K562 (cell line): ENCODE data around the gene CYBRD1. TPM values are rescaled to one million over a fixed set of nuclear protein-coding genes. Genes with fewer than 3 reads are reported as not detected.
A peak's percentile ranks its signal among the peaks of the same experiment; 100 is the strongest.

Experiments
- C11orf30 ChIP-seq: fragments of 450-650 bp; IDR thresholded peaks from 2 replicates; pipeline ENCODE4 v1.6.1; 2016; ENCODE audit warnings: low read depth, mild to moderate bottlenecking
- CEBPG ChIP-seq, 3 experiments: fragments of 200-800 bp in 1 of 3; sonication (Bioruptor generic) in 1 of 3; sonication (generic) in 1 of 3; formaldehyde crosslinking in 1 of 3; IDR thresholded peaks in 2 of 3; conservative IDR thresholded peaks in 1 of 3; 2 replicates each; pipeline versions ENCODE4 v1.6.1 to v1.8.0; 2016 to 2022; ENCODE audit warnings: missing compliant biosample characterization in 2 of 3, missing genetic modification characterization in 2 of 3, mild to moderate bottlenecking in 1 of 3, missing genetic modification reagents in 1 of 3
- DPF2 ChIP-seq: fragments of 450-650 bp; IDR thresholded peaks from 2 replicates; pipeline ENCODE4 v1.6.1; 2016
- GATA2 ChIP-seq: sonication (generic); formaldehyde crosslinking; IDR thresholded peaks from 2 replicates; pipeline ENCODE4 v1.4.0; 2020; ENCODE audit warnings: mild to moderate bottlenecking, missing genetic modification reagents
- HDAC2 ChIP-seq: fragments of 450-650 bp; IDR thresholded peaks from 2 replicates; pipeline ENCODE4 v1.6.1; 2016; ENCODE audit warnings: mild to moderate bottlenecking
- HNRNPLL ChIP-seq: fragments of 200-400 bp; formaldehyde crosslinking; IDR thresholded peaks from 2 replicates; pipeline ENCODE4 v1.6.1; 2017; ENCODE audit warnings: low read length, low read depth, mild to moderate bottlenecking; ENCODE audit not compliant: poor library complexity, severe bottlenecking
- MBD2 ChIP-seq: sonication (generic); IDR thresholded peaks from 2 replicates; pipeline ENCODE4 v1.6.1; 2016; ENCODE audit warnings: low read depth, borderline replicate concordance
- MEIS2 ChIP-seq: fragments of 450-650 bp; IDR thresholded peaks from 2 replicates; pipeline ENCODE4 v1.6.1; 2014; ENCODE audit warnings: mild to moderate bottlenecking; ENCODE audit not compliant: partially characterized antibody
- NR3C1 ChIP-seq: sonication (generic); formaldehyde crosslinking; IDR thresholded peaks from 2 replicates; pipeline ENCODE4 v1.8.1; 2022; ENCODE audit warnings: missing genetic modification reagents
- PATZ1 ChIP-seq: fragments of 250-450 bp; sonication (Bioruptor Pico); IDR thresholded peaks from 2 replicates; pipeline ENCODE4 v1.5.0; 2020; ENCODE audit warnings: mild to moderate bottlenecking, borderline replicate concordance
- PKNOX1 ChIP-seq: fragments of 450-650 bp; IDR thresholded peaks from 2 replicates; pipeline ENCODE4 v1.6.1; 2016
- RCOR1 ChIP-seq, 2 experiments: IDR thresholded peaks; 2 replicates each; pipeline ENCODE4 v1.6.1; 2012; ENCODE audit warnings: low read depth in 2 of 2, low read length in 2 of 2, borderline replicate concordance in 1 of 2, improper control_type of control experiment in 1 of 2
- SIRT6 ChIP-seq: IDR thresholded peaks from one replicate; pipeline ENCODE4 v1.6.1; 2012; ENCODE audit warnings: low read depth, mild to moderate bottlenecking, control low read depth, inconsistent platforms, low read length, moderate library complexity
- SNIP1 ChIP-seq: fragments of 450-650 bp; IDR thresholded peaks from 2 replicates; pipeline ENCODE4 v1.7.1; 2017; ENCODE audit warnings: low read depth, mild to moderate bottlenecking
- SPI1 ChIP-seq: IDR thresholded peaks from 2 replicates; pipeline ENCODE4 v1.6.1; 2011; ENCODE audit warnings: low read depth, low read length, control low read depth, borderline replicate concordance
- STAT5A ChIP-seq: IDR thresholded peaks from 2 replicates; pipeline ENCODE4 v1.6.1; 2012; ENCODE audit warnings: low read length, inconsistent platforms, borderline replicate concordance
- TAF15 ChIP-seq: fragments of 200-400 bp; formaldehyde crosslinking; IDR thresholded peaks from 2 replicates; pipeline ENCODE4 v1.6.1; 2017; ENCODE audit warnings: mild to moderate bottlenecking, low read depth, low read length, moderate library complexity
- polyA plus RNA-seq, 8 experiments: library from polyadenylated mRNA; depleted of rRNA in 4 of 8; stranded (reverse) in 5 of 8; unstranded in 3 of 8; fragments of >200 nt; fragmentation: Nextera tagmentation in 2 of 8; fragmentation: Illumina TruSeq in 1 of 8; extraction: Ambion mirVana in 2 of 8; extraction: Trizol in 1 of 8; gene quantifications; 2 replicates each; pipeline versions ENCODE4 v1.2.1 to v1.2.3, GENCODE V29; 2011 to 2014; ENCODE audit warnings: inconsistent platforms in 1 of 8, missing spikeins in 1 of 8
- total RNA-seq, 7 experiments: library from RNA; depleted of rRNA in 6 of 7; stranded (reverse); fragments of >200 nt in 6 of 7; fragmentation: Illumina TruSeq in 2 of 7; extraction: Trizol in 2 of 7; gene quantifications; 2 replicates each; pipeline versions ENCODE4 v1.2.1 to v1.2.3, GENCODE V29; 2011 to 2021; ENCODE audit warnings: low replicate concordance in 1 of 7
- TF ChIP-seq, protein P1 (sequence below): fragments of 250-450 bp; sonication (Bioruptor Pico); IDR thresholded peaks from 2 replicates; pipeline ENCODE4 v1.5.0; 2022; ENCODE audit warnings: mild to moderate bottlenecking
- TF ChIP-seq, protein P2 (sequence below), 2 experiments: fragments of 450-650 bp; IDR thresholded peaks; 2 replicates each; pipeline ENCODE4 v1.6.1; 2018; ENCODE audit warnings: mild to moderate bottlenecking in 2 of 2, low read depth in 1 of 2; ENCODE audit not compliant: partially characterized antibody in 2 of 2

CYBRD1 gene
- total and polyA plus RNA-seq, 9 of the 15 experiments (the other 6 are each of a cell fraction or from before 2014, with no cell fraction given): 9.6 to 22.4 (median 15.6) TPM

DNA sequence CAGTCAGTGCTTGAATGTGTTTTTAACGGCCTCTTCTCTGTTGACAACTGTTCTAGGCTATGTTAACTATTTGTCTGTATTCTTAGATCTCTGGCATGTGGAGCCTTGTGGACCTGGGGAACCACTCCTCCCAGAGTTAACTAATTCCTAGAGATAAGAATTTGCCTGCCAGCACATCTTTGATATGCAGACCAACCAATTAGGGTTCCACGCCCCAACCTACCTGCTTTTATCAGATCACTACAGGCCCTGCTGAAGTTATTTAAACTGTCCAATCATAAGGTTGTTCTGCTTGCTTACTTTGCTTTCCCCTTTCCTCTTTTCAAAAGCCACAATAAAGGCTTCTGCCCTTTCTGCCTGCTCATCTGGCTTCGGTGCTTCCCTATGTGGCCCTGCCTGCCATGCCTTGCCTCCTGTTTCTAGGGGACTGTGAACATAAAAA lies 8.5 kb upstream of the CYBRD1 start (continued):
- TF ChIP-seq PATZ1 (CRISPR knock-in tag) (no peak), SNIP1 (no peak), HDAC2 (no peak), STAT5A (peak; percentile 37; the same call in 1 of the 2 replicates), MEIS2 (peak; percentile 29), HNRNPLL (no peak), TAF15 (no peak), PKNOX1 (peak; percentile 50; the same call in 1 of the 2 replicates), DPF2 (peak; percentile 71), SIRT6 (no peak), SPI1 (peak; percentile 85; the same call in 1 of the 2 replicates), CEBPG (CRISPR knock-in tag; IDR thresholded peaks at IDR 0.05) (no peak), CEBPG (tag; conservative IDR thresholded peaks at IDR 0.05 in 1 of 2, IDR thresholded peaks at IDR 0.05 in 1 of 2) (no peak), C11orf30 (peak; percentile 53; the same call in 1 of the 2 replicates), NR3C1 (no peak), GATA2 (CRISPR knock-in tag) (peak; percentile 18; the same call in 1 of the 2 replicates), MBD2 (peak; percentile 30; the same call in 1 of the 2 replicates), RCOR1 (IDR thresholded peaks at IDR 0.05; ENCODE audit: borderline replicate concordance in 1 of 2, low read depth in 2 of 2, low read length in 2 of 2) (peak in 1 of 2 experiments; percentile 22; a peak in 1 of 4 replicates)
- TF ChIP-seq, protein P1, sequence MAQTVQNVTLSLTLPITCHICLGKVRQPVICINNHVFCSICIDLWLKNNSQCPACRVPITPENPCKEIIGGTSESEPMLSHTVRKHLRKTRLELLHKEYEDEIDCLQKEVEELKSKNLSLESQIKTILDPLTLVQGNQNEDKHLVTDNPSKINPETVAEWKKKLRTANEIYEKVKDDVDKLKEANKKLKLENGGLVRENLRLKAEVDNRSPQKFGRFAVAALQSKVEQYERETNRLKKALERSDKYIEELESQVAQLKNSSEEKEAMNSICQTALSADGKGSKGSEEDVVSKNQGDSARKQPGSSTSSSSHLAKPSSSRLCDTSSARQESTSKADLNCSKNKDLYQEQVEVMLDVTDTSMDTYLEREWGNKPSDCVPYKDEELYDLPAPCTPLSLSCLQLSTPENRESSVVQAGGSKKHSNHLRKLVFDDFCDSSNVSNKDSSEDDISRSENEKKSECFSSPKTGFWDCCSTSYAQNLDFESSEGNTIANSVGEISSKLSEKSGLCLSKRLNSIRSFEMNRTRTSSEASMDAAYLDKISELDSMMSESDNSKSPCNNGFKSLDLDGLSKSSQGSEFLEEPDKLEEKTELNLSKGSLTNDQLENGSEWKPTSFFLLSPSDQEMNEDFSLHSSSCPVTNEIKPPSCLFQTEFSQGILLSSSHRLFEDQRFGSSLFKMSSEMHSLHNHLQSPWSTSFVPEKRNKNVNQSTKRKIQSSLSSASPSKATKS (CRISPR knock-in tag): no peak
- TF ChIP-seq, protein P2, sequence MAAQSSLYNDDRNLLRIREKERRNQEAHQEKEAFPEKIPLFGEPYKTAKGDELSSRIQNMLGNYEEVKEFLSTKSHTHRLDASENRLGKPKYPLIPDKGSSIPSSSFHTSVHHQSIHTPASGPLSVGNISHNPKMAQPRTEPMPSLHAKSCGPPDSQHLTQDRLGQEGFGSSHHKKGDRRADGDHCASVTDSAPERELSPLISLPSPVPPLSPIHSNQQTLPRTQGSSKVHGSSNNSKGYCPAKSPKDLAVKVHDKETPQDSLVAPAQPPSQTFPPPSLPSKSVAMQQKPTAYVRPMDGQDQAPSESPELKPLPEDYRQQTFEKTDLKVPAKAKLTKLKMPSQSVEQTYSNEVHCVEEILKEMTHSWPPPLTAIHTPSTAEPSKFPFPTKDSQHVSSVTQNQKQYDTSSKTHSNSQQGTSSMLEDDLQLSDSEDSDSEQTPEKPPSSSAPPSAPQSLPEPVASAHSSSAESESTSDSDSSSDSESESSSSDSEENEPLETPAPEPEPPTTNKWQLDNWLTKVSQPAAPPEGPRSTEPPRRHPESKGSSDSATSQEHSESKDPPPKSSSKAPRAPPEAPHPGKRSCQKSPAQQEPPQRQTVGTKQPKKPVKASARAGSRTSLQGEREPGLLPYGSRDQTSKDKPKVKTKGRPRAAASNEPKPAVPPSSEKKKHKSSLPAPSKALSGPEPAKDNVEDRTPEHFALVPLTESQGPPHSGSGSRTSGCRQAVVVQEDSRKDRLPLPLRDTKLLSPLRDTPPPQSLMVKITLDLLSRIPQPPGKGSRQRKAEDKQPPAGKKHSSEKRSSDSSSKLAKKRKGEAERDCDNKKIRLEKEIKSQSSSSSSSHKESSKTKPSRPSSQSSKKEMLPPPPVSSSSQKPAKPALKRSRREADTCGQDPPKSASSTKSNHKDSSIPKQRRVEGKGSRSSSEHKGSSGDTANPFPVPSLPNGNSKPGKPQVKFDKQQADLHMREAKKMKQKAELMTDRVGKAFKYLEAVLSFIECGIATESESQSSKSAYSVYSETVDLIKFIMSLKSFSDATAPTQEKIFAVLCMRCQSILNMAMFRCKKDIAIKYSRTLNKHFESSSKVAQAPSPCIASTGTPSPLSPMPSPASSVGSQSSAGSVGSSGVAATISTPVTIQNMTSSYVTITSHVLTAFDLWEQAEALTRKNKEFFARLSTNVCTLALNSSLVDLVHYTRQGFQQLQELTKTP (IDR thresholded peaks at IDR 0.05; ENCODE audit: low read depth in 1 of 2, partially characterized antibody in 2 of 2): peak in 1 of 2 experiments; percentile 30
